ENCODE data around the gene STUB1. TPM values are rescaled to one million over a fixed set of nuclear protein-coding genes. Genes with fewer than 3 reads are reported as not detected.

STUB1 gene
- total RNA-seq, 1 experiment from 2014 or later, result 111 TPM

GRCh38 chr16:678858-679813 is 1.1 kb upstream of the STUB1 start:
- POLR2A ChIA-PET, result interaction anchor here (0.6 kb wide), 1 partner anchor 142 kb away, joined by 4 read pairs; no protein-coding TSS in a partner anchor
- RAD21 ChIA-PET (ENCODE audit: low non-redundant PET in 1 of 2, low total read pairs in 2 of 2, uncharacterized antibody in 2 of 2, unreplicated experiment in 2 of 2), result no interaction called here

DNA sequence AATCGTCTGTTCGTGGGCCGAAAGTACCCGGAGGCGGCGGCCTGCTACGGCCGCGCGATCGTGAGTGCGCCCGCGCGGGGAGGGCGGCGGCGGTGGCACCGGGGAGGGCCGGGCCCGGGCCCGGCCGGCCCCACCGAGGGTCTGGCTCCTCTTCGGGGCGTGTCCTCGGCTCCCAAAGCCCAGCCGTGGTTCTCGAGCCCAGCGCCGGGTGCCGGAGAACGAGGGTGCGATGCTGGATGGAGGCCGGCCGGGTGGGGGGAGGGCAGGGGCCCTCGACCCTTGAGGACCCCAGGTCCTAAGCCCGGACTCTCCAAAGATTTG is 375 bp downstream of the STUB1 start:
- H3K4me1 ChIP-seq (ENCODE audit: control insufficient read depth in 1 of 2, insufficient read depth in 2 of 2, low read length in 2 of 2), result peaks cover 13 to 48% of the 10 kb centered on the region in 2 experiments
- no peaks in the 10 kb centered on the region for H3K9me2 ChIP-seq (ENCODE audit: insufficient read depth)
- DNase-seq (ENCODE audit: low read depth, low spot score) (no peak), ATAC-seq (no peak)
- H4K20me1 ChIP-seq (ENCODE audit: insufficient read depth), result no peaks in the 10 kb centered on the region
- ChIA-PET RAD21 (ENCODE audit: low non-redundant PET in 1 of 2, low total read pairs in 2 of 2, uncharacterized antibody in 2 of 2, unreplicated experiment in 2 of 2) (no interaction called here), CTCF (interaction anchor here (1.1 kb wide), 1 partner anchor 9 kb away, joined by 3 read pairs; the partner anchor contains the start of gene WDR24), POLR2A (no interaction called here)
- no peaks in the 10 kb centered on the region for H3K9me3 ChIP-seq (ENCODE audit: control insufficient read depth in 1 of 2, insufficient read depth in 1 of 2, low read depth in 1 of 2, low read length in 2 of 2)
- TF ChIP-seq ZFX (IDR thresholded peaks at IDR 0.05) (peak; percentile 82), EZH2phosphoT487 (IDR thresholded peaks at IDR 0.05; ENCODE audit: borderline replicate concordance) (no peak)
- H2AFZ ChIP-seq (ENCODE audit: low read depth, low read length, poor library complexity, severe bottlenecking), result no peak overlapping the region
- no TSS peak for BruUV-seq (replicated peaks)
- H3K36me3 ChIP-seq (ENCODE audit: control insufficient read depth in 1 of 2, insufficient read depth in 2 of 2, low read length in 2 of 2), result peaks cover 0 to 26% of the 10 kb centered on the region in 2 experiments; a peak in 2 of 4 replicates
- peak overlapping the region; percentile 97 for H3K4me2 ChIP-seq (ENCODE audit: low read length)
- no peaks in the 10 kb centered on the region for H3K27me3 ChIP-seq (ENCODE audit: insufficient read depth, low read length)
- H3K27ac ChIP-seq (ENCODE audit: low read depth, low read length), result peak overlapping the region; percentile 98
- intact Hi-C loops (cut with micrococcal nuclease), result no loop called here
- H3K4me3 ChIP-seq (replicated peaks in 1 of 2; ENCODE audit: low read depth in 1 of 2, low read length in 2 of 2), result peak overlapping the region; percentile 66 to 90
- H3K79me2 ChIP-seq (ENCODE audit: insufficient read depth, low read length), result peaks cover 38% of the 10 kb centered on the region
- peak overlapping the region; percentile 92 for H3K9ac ChIP-seq (ENCODE audit: low read length)

More at GRCh38 chr16:678858-679813, 1.1 kb upstream of the STUB1 start:
- H4K20me1 ChIP-seq (ENCODE audit: insufficient read depth), result no peaks in the 10 kb centered on the region
- H3K9me3 ChIP-seq (ENCODE audit: control insufficient read depth in 1 of 2, insufficient read depth in 1 of 2, low read depth in 1 of 2, low read length in 2 of 2), result no peaks in the 10 kb centered on the region
- ATAC-seq, result peak; percentile 26
- H3K4me3 ChIP-seq (replicated peaks in 1 of 2; ENCODE audit: low read depth in 1 of 2, low read length in 2 of 2), result peak overlapping the region; percentile 40 to 52
- H3K36me3 ChIP-seq (ENCODE audit: control insufficient read depth in 1 of 2, insufficient read depth in 2 of 2, low read length in 2 of 2), result peaks cover 0 to 26% of the 10 kb centered on the region in 2 experiments; a peak in 2 of 4 replicates
- H3K79me2 ChIP-seq (ENCODE audit: insufficient read depth, low read length), result peaks cover 35% of the 10 kb centered on the region
- intact Hi-C loops (cut with micrococcal nuclease), result no loop called here
- DNase-seq (ENCODE audit: low read depth, low spot score), result no peak
- no peaks in the 10 kb centered on the region for H3K27me3 ChIP-seq (ENCODE audit: insufficient read depth, low read length)
- H3K27ac ChIP-seq (ENCODE audit: low read depth, low read length), result peak overlapping the region; percentile 75
- no peak overlapping the region for H2AFZ ChIP-seq (ENCODE audit: low read depth, low read length, poor library complexity, severe bottlenecking)
- no TSS peak for BruUV-seq (replicated peaks)
- TF ChIP-seq POLR2AphosphoS5 (IDR thresholded peaks at IDR 0.05; ENCODE audit: low read depth, low read length) (peak; percentile 41; the same call in 1 of the 2 replicates), ZFX (IDR thresholded peaks at IDR 0.05) (no peak)
- peak overlapping the region; percentile 71 for H3K4me2 ChIP-seq (ENCODE audit: low read length)
- H3K4me1 ChIP-seq (ENCODE audit: control insufficient read depth in 1 of 2, insufficient read depth in 2 of 2, low read length in 2 of 2), result peaks cover 11 to 36% of the 10 kb centered on the region in 2 experiments
- CTCF ChIA-PET, result interaction anchor here (1.0 kb wide), 1 partner anchor 30 kb away, joined by 5 read pairs; the partner anchor contains the start of gene WDR90
- peak overlapping the region; percentile 48; the same call in 1 of the 2 replicates for H3K9ac ChIP-seq (ENCODE audit: low read length)
- no peaks in the 10 kb centered on the region for H3K9me2 ChIP-seq (ENCODE audit: insufficient read depth)
